Thoracic aorta (tissue), 2 donors: ENCODE results near the gene IP6K3. TPM values are rescaled to one million over a fixed set of nuclear protein-coding genes. Genes with fewer than 3 reads are reported as not detected.

Experiments
- ATAC-seq: fragments of 150-250 bp; one replicate; pipeline ENCODE4 v1.8.0; 2017; ENCODE audit warnings: low read depth; ENCODE audit not compliant: insufficient number of reproducible peaks, low FRiP score
- DNase-seq: peaks from one replicate; pipeline ENCODE4 v3.0.0-alpha.2; 2020; ENCODE audit warnings: low spot score
- H3K27ac ChIP-seq, 2 donors: fragments of 200-600 bp; sonication (generic); 1 replicate in 1 of 2; 2 replicates in 1 of 2; pipeline ENCODE4 v1.5.1; 2016; ENCODE audit warnings: mild to moderate bottlenecking in 2 of 2, moderate library complexity in 2 of 2
- H3K27me3 ChIP-seq: fragments of 200-600 bp; sonication (generic); replicated peaks from 2 replicates; pipeline ENCODE4 v1.6.0; 2016; ENCODE audit warnings: mild to moderate bottlenecking; ENCODE audit not compliant: insufficient read depth
- H3K36me3 ChIP-seq: fragments of 200-600 bp; sonication (generic); one replicate; pipeline ENCODE4 v1.5.1; 2016
- H3K4me1 ChIP-seq, 2 donors: fragments of 200-600 bp; sonication (generic); 1 replicate in 1 of 2; 2 replicates in 1 of 2; pipeline versions ENCODE4 v1.5.1 to v1.6.0; 2016; ENCODE audit warnings: low read depth in 2 of 2, mild to moderate bottlenecking in 1 of 2; ENCODE audit not compliant: control insufficient read depth in 1 of 2
- H3K4me3 ChIP-seq: fragments of 200-600 bp; sonication (generic); 2 replicates; pipeline ENCODE4 v1.5.1; 2016; ENCODE audit warnings: mild to moderate bottlenecking
- H3K9me3 ChIP-seq: fragments of 200-600 bp; sonication (generic); 2 replicates; pipeline ENCODE4 v1.5.1; 2016
- CTCF ChIP-seq: fragments of 200-600 bp; sonication (generic); IDR thresholded peaks from one replicate; pipeline ENCODE4 v1.5.1; 2019; ENCODE audit warnings: antibody characterized with exemption
- total RNA-seq, 2 donors: library from RNA; depleted of rRNA; stranded (reverse); fragments of >200 nt; gene quantifications; one replicate each; pipeline versions ENCODE4 v1.1.0 to v1.2.3, GENCODE V29; 2016

IP6K3 gene
- total RNA-seq, 2 donors from 2014 or later, result 0.27 to 0.56 TPM

- no peak for TF ChIP-seq CTCF
- H3K4me3 ChIP-seq, result no peak overlapping the region
- H3K9me3 ChIP-seq, result no peaks in the 10 kb centered on the region
- peaks cover 0 to 14% of the 10 kb centered on the region in 2 donors for H3K4me1 ChIP-seq
- peaks cover 5% of the 10 kb centered on the region for H3K36me3 ChIP-seq
- no peak overlapping the region for H3K27ac ChIP-seq
- DNase-seq, result no peak
- ATAC-seq, result no peak
- no peaks in the 10 kb centered on the region for H3K27me3 ChIP-seq
These were observed 48.2 kb downstream of the IP6K3 start for GRCh38 chr6:33698494-33698893.

- no peak for ATAC-seq
These were observed 48.9 kb downstream of the IP6K3 start for GRCh38 chr6:33697845-33698244.

GRCh38 chr6:33696548-33697518 is 49.9 kb downstream of the IP6K3 start:
- TF ChIP-seq CTCF, result no peak
- peaks cover 5% of the 10 kb centered on the region for H3K36me3 ChIP-seq
- peaks cover 4 to 14% of the 10 kb centered on the region in 2 donors for H3K4me1 ChIP-seq
- no peaks in the 10 kb centered on the region for H3K9me3 ChIP-seq
- no peak overlapping the region for H3K4me3 ChIP-seq
- ATAC-seq, result no peak
- peak overlapping the region in 1 of 2 donors; percentile 44 for H3K27ac ChIP-seq
- no peak for DNase-seq
- H3K27me3 ChIP-seq, result no peaks in the 10 kb centered on the region

More at GRCh38 chr6:33697845-33698244, 48.9 kb downstream of the IP6K3 start:
- no peak overlapping the region for H3K4me3 ChIP-seq
- no peak overlapping the region for H3K27ac ChIP-seq
- H3K27me3 ChIP-seq, result no peaks in the 10 kb centered on the region
- peaks cover 0 to 14% of the 10 kb centered on the region in 2 donors for H3K4me1 ChIP-seq
- H3K36me3 ChIP-seq, result peaks cover 5% of the 10 kb centered on the region
- DNase-seq, result no peak
- no peak for TF ChIP-seq CTCF
- no peaks in the 10 kb centered on the region for H3K9me3 ChIP-seq

- no peak for TF ChIP-seq CTCF
- no peaks in the 10 kb centered on the region for H3K27me3 ChIP-seq
- no peaks in the 10 kb centered on the region for H3K9me3 ChIP-seq
- H3K4me1 ChIP-seq, result peaks cover 4 to 14% of the 10 kb centered on the region in 2 donors
- ATAC-seq (no peak), DNase-seq (no peak)
- no peak overlapping the region for H3K4me3 ChIP-seq
- no peak overlapping the region for H3K27ac ChIP-seq
- peaks cover 5% of the 10 kb centered on the region for H3K36me3 ChIP-seq
These were observed 50.6 kb downstream of the IP6K3 start for GRCh38 chr6:33696076-33696475.

GRCh38 chr6:33695451-33695887 is 51.2 kb downstream of the IP6K3 start:
- H3K9me3 ChIP-seq, result no peaks in the 10 kb centered on the region
- no peaks in the 10 kb centered on the region for H3K27me3 ChIP-seq
- no peak for ATAC-seq
- peaks cover 4 to 14% of the 10 kb centered on the region in 2 donors for H3K4me1 ChIP-seq
- no peak overlapping the region for H3K4me3 ChIP-seq
- H3K27ac ChIP-seq, result no peak overlapping the region
- TF ChIP-seq CTCF, result no peak
- no peak for DNase-seq
- peaks cover 5% of the 10 kb centered on the region for H3K36me3 ChIP-seq
